SIG-M5 treated with dmso at 0.1 percent for 504 hours (cell line): Measurements from ENCODE around the gene CMTM2.
"Not testable (repeated sequence)": the region's sequence is repeated elsewhere in the genome, so short reads cannot be mapped to it uniquely, and the experiment has no call there.

Experiments
- DNase-seq: peaks from one replicate; lab custom pipeline; 2025; ENCODE audit not compliant: unreplicated experiment; lab: John Stamatoyannopoulos, UW

The CMTM2 gene

DNA sequence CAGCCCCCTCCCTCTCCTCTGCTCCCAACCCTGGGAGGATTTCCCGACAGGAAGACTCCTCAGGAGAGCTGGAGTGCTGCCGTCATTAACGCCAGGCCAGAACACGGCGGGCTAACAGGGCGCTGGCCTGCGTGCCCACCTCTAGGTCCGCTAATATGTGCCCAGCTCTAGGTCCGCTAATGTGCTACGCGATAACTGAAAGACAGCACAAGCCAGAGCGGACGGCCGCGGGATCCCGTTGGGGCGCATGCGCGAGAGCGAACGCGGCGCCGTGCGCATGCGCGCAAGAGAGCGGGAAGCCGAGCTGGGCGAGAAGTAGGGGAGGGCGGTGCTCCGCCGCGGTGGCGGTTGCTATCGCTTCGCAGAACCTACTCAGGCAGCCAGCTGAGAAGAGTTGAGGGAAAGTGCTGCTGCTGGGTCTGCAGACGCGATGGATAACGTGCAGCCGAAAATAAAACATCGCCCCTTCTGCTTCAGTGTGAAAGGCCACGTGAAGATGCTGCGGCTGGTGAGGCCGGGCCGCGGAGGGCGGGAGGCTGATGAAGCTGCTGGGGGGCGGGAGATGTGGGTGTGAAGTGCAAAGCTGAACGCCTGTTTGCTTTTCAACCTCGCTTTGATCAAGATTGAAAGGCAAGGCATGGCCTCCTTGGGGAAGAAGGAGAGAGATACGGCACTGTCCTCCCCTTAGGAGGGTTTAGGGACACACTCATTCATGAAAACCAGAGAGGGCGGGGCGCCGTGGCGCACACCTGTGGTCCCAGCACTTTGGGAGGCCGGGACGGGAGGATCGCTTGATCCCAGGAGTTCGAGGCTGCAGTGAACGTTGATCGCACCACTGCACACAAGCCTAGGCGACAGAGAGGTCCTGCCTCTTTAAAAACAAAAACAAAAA lies 26.7 kb upstream of the CMTM2 start, which contains the start of gene CKLF:
Gene CKLF, plus strand, starts transcription at position 291 of the 892 bp plus-strand sequence. Its CDS starts 140 bp downstream, at position 431.
- peak; percentile 75 for DNase-seq

DNA sequence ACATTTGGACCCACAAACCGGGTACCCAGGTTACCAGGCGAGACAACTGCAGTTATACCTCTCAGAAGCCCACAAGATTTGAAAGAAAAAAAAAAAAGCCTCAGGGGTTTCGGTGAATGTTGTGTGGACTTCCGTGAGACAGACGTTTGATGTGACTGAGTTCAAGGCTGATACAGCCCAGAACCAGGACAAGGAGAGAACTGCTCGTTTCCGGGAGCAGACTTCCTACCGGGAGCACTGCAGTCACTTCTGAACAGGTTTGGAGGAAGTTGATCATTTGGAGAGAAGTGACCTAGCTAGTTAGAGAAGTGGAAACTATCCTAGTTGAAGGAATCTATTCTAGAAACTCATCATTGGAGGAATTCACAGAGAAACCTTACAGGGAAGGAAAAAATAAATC lies 26.0 kb upstream of the CMTM2 start:
- no peak for DNase-seq

DNA sequence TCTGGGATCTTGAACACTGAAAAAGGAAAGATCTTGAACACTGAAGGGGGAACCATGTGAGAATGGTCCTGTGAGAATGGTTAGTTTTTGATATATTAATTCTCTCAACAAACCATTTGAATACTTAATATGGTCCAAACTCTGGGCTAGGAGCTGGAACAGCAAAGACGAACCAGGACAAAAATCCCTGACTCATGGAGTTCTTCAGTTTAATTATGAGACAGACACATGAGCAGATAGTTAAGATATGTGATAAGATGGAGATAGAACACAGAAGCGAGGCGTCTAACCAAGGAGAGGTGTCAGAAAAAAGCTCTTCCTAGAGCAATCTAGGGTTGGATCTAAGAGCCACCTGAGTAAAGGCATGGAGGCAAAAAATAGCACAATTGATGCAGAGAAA lies 25.2 kb upstream of the CMTM2 start:
- DNase-seq = no peak

DNA sequence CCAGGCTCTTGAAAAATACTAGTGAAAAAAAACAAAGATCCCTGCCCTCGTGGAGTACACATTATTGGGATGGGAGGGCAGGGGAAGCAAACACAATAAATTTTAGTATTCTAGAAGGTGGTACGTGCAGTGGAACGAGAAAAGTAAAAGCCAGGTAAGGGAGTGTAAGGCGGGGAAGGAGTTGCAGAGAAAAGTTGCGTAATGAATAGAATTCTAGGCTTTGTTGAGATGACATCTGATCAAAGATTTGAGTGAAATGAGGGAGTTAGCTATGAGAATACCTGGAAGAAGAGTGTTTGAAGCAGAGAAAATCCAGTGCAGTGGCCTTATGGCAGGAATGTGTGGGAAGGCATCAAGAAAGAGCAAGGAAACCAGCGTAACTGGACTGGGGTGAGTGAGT lies 24.8 kb upstream of the CMTM2 start:
- no peak for DNase-seq

DNA sequence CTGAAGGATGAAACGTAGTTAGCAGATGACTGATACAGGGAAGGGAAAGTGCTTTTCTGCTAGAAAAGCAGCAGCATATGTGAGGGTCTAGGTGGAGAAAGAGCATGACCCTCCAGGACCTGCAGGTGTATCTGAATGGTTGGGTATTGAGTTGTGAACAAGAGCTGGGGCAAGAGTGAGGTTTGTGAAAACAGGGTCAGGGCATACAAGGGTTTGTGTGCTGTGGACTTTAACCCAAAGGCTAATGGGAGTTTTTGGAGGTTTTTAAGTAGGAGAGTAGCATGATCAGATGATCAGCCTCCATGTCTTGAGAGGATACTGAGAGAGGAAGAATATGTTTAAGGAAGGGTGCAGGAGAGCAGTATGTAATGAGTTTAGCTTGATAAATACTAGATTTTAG lies 19.2 kb upstream of the CMTM2 start:
- DNase-seq = no peak

DNA sequence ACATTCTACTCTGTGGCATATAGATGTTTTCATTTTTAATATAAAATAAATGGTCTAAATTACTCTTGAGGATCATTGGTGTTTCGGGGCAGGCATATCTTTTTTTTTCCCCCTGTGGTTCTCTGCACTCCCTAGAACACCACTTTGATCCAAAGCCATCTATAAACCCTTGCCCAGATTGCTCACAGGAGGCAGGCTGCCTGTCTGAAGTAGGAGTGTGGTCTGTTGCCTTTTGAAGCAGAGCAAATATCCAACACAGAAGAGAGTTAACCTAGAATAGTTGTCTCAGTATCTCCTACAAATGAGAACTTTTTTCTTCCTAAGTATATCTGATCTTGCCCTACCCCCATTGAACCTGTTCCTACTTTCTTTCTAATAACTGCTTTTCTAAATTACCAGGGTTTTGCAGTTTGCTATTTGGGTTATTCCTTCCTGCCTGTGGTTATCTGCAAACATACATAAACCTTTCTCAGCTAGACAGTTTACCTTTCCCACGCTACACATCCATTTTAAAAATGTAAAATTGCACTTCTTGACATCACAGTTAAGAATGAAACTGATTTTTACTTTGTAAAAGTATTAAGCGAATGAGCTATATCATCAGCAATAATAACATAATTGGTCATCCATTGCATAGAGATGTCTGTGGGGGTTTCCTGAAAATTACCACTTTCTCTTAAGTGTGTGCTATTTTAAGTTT lies 17.7 kb upstream of the CMTM2 start:
- DNase-seq = no peak

DNA sequence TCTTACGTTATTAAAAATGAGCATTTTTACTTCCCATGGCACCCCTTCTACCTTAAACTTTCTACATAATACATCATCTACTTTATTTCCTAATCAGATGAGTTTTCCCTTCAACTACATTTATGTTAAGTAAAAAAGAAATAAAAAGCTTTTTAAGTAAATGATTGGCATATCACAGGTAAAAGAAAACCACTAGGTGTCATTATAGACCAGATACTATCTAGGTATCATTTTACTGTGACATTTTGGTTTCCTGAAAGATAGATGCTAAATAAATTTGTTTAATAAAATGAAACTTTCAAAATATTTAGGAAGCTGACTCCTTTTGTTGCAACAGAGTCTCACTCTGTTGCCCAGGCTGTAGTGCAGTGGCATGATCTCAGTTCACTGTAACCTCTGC lies 16.9 kb upstream of the CMTM2 start:
- no peak for DNase-seq

DNA sequence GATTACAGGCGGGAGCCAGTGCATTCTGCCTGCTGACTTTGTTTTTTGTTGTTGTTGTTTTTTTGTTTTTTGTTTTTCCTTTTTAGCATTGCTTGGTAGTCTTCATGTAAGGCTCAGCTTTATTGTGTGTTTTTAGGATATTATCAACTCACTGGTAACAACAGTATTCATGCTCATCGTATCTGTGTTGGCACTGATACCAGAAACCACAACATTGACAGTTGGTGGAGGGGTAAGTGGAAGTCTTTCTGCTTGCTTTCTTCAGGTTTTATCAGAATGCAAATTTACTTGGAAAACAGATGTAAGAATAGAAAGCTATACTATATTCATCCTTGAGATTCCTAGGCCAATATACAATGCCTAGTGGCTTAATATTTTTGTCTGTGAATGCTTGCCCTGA lies 16.3 kb upstream of the CMTM2 start:
- no peak for DNase-seq

DNA sequence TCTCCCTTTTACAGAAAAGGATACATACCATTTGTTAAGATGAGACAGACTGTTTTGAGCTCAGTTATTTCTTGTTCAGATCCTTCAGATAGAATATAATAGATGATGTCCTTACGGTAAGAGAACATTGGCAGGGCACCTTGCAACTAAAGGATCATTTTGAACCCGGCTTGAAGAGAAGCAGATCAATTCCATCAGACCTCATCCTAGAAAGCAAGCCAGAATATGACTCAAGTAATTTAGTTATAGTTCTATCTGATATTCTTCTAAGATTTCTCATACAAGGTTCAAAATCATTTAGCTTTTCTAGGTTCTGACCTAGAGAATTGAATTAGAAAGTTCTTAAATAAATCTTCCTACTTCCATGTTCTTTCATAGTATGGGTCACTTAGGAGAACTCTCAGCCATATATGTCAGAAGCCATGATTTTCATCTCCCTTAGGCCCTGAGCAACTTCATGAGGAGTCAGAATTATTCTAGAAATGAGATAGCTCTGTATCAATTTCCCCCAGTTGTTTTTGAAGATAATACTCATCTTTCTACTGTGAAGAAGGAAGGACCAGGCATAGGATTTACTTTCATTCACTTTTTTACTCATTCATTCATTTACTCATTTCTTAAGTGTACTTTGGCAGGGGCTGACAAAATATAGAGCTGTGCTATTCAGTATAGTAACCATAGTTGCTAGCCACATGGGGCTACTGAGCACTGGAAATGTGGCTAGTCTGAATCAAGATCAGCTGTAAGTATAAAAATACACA lies 15.5 kb upstream of the CMTM2 start:
- DNase-seq = no peak

DNA sequence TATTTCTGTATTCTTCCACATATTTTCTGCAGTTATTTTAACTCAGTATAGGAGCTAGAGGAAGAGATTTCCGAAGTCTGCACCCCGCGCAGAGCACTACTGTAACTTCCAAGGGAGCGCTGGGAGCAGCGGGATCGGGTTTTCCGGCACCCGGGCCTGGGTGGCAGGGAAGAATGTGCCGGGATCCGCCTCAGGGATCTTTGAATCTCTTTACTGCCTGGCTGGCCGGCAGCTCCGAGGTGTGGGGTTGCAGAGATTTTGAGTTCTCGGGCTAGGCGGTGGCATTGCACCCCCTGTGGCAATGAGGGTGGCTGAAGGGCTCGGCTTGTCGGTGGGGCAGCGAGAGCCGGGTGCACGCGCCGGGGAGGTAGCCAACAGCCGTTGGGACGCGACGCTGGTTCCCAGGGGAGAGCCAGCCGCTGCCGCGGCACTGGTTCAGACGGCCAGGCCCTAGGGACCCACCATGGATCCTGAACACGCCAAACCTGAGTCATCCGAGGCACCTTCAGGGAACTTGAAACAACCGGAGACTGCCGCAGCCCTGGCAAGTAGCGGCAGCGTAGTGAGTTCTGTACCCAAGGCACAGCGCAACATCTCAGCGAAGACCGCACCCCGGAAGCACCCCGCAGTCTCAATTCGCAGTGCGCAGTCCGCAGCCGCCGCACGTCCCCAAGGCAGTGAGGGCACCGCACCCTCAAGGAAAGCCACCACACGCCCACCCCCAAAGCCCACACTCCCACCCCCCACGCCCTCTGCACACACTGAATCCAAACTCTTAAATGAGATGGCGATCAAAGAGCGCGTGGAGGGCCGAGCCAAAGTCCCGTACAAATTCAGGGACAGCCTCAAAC lies 13.0 kb upstream of the CMTM2 start, which contains the start of gene CMTM1:
Gene CMTM1, plus strand, starts transcription at position 389 of the 851 bp plus-strand sequence. Its CDS starts 75 bp downstream, at position 464.
- no peak for DNase-seq

DNA sequence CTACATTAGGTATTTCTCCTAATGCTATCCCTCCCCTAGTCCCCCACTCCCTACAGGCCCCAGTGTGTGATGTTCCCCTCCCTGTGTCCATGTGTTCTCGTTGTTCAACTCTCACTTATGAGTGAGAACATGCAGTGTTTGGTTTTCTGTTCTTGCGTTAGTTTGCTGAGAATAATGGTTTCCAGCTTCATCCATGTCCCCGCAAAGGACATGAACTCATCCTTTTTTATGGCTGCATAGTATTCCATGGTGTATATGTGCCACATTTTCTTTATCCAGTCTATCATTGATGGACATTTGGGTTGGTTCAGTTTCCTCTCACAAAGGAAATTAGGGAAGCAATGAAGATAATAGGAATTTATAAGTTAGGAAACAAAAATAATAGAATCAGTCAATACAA lies 12.0 kb upstream of the CMTM2 start:
- not testable (repeated sequence) for DNase-seq

DNA sequence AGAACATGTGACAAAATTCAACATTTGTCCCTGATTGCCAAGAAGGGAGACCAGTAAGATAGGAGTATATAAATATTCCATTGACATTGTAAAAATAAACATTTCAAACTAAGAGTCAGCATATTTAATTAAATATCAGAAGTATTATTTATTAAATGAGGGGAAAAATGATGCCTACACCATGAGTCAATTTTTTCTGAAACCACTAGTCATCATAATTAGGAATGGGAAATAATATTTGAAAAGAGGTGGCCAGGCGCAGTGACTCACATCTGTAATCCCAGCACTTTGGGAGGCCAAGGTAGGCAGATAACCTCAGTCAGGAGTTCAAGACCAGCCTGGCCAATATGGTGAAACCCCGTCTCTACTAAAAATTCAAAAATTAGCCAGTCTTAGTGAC lies 10.9 kb upstream of the CMTM2 start:
- DNase-seq = no peak

DNA sequence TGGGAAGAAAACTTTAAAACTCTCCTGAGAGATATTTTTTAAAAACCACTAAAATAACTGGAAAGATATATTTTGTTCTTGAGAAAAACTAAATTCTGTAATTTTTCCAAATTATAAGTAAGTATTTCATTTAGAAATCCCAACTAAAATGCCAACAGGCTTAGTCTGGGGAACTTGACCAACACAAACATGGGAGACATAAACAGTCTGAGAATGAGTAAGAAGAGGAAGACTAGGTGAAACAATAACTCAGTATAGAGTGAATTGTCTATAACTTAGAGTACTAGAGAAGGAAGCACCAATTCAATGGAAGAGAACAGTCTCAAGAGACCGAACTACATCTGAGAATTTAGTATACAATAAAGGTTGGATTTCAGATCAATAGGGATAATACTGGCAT lies 10.1 kb upstream of the CMTM2 start:
- DNase-seq = no peak

DNA sequence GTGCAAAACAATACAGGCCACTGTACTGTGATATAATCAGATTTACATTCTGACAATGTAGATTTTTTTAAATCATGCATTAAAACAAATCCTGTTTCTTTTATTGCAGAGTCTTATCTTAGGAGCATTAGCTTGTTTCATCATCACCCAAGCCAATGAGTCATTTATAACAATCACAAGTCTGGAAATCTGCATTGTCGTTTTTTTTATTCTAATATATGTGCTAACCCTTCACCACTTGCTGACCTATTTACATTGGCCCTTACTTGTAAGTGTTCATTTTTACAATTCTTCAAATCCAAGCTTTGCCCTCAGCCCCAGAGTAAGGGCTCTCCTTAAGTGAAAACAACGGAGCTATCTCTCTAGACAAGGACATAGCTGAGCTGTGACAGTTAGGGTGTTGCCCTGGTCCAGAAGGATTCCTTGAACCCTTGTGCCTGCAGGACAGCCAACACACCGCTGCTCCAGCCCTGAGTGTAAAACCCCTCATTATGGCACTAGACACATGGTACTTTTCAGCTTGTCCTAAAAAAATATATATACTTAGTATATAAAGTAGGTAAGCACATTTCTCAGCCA lies 9.3 kb upstream of the CMTM2 start:
- DNase-seq = no peak

DNA sequence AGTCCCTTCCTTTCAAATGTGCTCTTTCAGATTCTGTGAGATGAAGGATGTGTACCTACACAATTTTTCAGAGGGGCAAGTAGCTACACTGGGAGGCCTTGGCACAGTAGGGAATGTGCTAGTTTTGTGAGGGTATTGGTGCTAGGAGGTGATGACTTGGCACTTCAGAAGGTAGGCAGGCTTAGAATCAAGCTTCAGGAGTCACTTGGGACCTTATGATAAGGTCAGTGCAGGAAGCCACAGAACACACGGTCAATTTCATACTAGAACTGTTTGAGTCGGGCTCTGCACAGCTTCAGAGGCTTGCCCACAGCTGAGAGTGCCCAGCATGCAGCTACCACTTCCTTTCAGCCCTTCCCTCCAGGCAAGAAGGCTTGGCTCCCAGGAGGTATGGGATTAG lies 6.9 kb upstream of the CMTM2 start:
- DNase-seq = no peak

DNA sequence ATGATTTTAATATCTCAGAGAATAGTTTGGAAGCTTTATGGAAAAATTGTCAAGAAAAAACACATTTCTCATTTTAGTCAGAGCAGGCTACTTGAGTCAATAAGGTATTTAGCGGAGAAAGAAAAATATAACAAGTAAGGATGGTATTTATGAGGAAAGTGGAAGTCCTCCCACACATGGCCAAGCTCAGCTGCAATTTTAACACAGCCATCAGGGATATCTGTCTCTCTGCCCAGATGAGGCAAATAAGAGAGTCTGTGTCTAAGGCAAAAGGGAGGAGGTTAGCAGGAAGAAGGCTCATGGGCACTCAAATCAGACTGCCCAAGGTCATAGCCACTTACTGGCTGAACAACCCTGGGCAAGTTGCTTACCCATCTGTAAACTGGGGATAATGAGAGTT lies 5.2 kb upstream of the CMTM2 start:
- no peak for DNase-seq

DNA sequence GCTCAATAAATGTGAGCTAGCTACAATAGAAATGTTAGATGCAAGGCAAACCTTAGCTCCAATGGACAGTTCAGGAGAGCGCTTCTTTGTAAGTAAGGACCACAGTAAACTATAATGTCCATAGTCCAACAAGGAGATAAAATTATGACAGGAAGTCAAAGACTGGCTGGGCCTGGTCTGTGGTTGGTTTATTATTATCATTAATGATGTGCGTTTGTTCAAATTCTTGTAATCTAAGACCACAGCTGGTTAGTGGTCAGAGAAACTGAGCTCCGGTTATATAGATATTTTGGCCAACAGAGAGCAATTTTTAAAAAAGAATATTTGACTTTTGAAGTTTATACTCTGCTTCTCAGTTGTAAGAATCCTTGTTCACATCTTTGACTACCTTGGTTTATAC lies 4.7 kb upstream of the CMTM2 start:
- no peak for DNase-seq

DNA sequence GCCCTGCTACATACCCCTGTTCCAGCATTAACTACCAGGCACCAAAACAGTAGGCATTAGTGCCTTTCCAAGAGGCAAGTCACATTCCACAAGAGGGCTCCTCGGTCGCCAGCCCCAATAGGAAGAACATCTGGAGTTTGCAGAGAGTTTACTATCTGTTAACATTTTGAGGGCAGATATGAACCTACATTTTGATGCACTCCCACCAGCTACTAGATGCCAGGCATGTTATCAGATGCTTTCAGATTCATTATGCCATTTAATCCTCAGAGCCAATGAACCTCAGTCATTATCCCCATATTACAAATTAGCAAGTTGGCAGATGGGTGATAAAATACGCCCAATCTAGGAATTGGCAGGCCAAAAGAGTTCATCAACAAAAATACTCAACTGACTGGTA lies 4.2 kb upstream of the CMTM2 start:
- DNase-seq = no peak

DNA sequence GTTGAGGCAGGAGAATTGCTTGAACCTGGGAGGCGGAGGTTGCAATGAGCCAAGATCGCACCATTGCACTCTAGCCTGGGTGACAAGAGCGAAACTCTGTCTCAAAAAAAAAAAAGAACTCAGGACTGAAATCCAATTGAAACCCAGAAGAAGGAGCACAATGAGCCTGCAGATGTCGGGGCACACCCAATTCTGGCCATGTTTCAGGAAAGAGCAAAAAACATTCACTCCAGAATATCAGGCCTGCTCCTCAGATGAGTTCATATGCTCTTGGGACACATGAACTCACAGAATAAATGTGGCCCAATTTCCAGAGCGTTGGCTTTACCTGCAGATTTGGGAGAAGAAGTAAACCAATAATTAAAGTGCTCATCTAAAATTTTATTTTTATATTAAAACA lies 3.0 kb upstream of the CMTM2 start:
- DNase-seq = no peak

DNA sequence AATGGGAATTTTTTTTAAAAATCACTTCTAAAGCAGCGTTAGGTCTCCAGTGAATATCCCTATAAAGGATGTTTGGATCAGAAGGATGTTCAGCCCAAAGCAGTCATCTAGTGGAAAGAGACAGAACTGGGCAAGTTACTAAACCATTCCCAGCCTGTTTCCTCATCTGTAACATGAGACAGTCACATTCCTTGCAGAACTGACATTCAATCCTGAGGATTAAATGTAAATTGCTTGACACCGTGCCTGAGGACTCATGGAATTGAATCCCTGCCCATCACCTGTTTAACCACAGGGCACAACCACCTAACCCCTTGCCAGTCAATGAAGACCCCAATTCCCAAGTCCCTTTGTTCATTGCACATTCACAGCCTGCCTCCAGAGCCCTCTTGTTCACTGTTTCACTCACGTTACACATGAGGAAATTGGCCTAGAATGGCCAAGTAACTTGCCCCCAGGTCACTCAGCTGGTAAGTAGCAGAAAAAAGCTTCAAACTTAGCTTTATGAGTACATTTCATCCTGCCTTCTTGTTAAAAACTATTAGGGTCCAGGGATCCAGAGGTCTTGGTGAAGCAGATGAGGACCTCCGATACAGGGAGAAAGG lies 1.4 kb downstream of the CMTM2 start:
- peak; percentile 12 for DNase-seq
